Measurements from ENCODE around the gene CHIC1. TPM values are rescaled to one million over a fixed set of nuclear protein-coding genes. Genes with fewer than 3 reads are reported as not detected.
"Not testable (repeated sequence)": the region's sequence is repeated elsewhere in the genome, so short reads cannot be mapped to it uniquely, and the experiment has no call there.

Gene CHIC1
- total and polyA plus RNA-seq, 10 of the 15 experiments (the other 5 are each of a cell fraction or from before 2014, with no cell fraction given): 0.72 to 7.6 (median 3.8) TPM

- TF ChIP-seq USF2 (IDR thresholded peaks at IDR 0.05; ENCODE audit: borderline replicate concordance, low read depth, low read length) (peak; percentile 58), PKNOX1 (IDR thresholded peaks at IDR 0.05) (no peak), ZBTB4 (CRISPR knock-in tag; IDR thresholded peaks at IDR 0.05) (no peak), NFIC (IDR thresholded peaks at IDR 0.05; ENCODE audit: low read depth, low read length) (no peak), BCLAF1 (IDR thresholded peaks at IDR 0.05) (no peak), PML (IDR thresholded peaks at IDR 0.05; ENCODE audit: low read length) (no peak), ESRRA (IDR thresholded peaks at IDR 0.05; ENCODE audit: low read length) (no peak), ATF7 (IDR thresholded peaks at IDR 0.05; ENCODE audit: low read depth) (0 out of 2 replicates have a peak, but pooled peaks have one; percentile 23), PAX8 (IDR thresholded peaks at IDR 0.05) (no peak), CREM (IDR thresholded peaks at IDR 0.05; ENCODE audit: low read depth) (no peak)
Measured at GRCh38 chrX:73562984-73563737, at the start of gene CHIC1 (continued).

GRCh38 chrX:73522823-73523222 lies 40.2 kb upstream of the CHIC1 start:
- in situ Hi-C loops (cut with MboI); H4K20me1 ChIP-seq (ENCODE audit: control insufficient read depth, insufficient read depth); H2AFZ ChIP-seq (ENCODE audit: control insufficient read depth, low read depth, low read length); FAIRE-seq; intact Hi-C loops (cut with micrococcal nuclease; ENCODE audit: unreplicated experiment); H3K4me1 ChIP-seq (ENCODE audit: control insufficient read depth, insufficient read depth, low read length); H3K36me3 ChIP-seq (ENCODE audit: control insufficient read depth in 2 of 2, insufficient read depth in 2 of 2, low read length in 1 of 2); RAD21 ChIA-PET (ENCODE audit: unreplicated experiment); DNase-seq (ENCODE audit: low read depth, low spot score); H3K9ac ChIP-seq (ENCODE audit: control insufficient read depth, insufficient read depth, low read length); POLR2A ChIA-PET; SMC1A ChIA-PET (ENCODE audit: uncharacterized antibody, unreplicated experiment); H3K4me2 ChIP-seq (ENCODE audit: control insufficient read depth, insufficient read depth); ATAC-seq; H3K9me3 ChIP-seq (replicated peaks; ENCODE audit: control insufficient read depth, insufficient read depth, low read length); H3K27me3 ChIP-seq (replicated peaks in 1 of 2; ENCODE audit: control insufficient read depth in 2 of 2, insufficient read depth in 2 of 2, low read length in 1 of 2); H3K27ac ChIP-seq (ENCODE audit: control insufficient read depth, insufficient read depth); BruUV-seq (replicated peaks); H3K79me2 ChIP-seq (ENCODE audit: control insufficient read depth, insufficient read depth, low read length); CTCF ChIA-PET; H3K4me3 ChIP-seq: not testable (repeated sequence)
- WGBS (ENCODE audit: insufficient coverage, insufficient replicate concordance, low lambda C conversion rate, missing lambda C conversion rate): 11% methylated on average over 2 of the region's 2 CpGs

Data from GM12878 (cell line).